GM19438 (cell line): ENCODE measurements around the gene TRERF1.

Experiments
- ATAC-seq: cut with Tn5 transposase; IDR thresholded peaks from one replicate; pipeline ENCODE4 v1.9.1; 2021; ENCODE audit warnings: low read depth; ENCODE audit not compliant: unreplicated experiment

The TRERF1 gene

GRCh38 chr6:42176981-42177380 is 274.7 kb downstream of the TRERF1 start:
- no peak for ATAC-seq

- ATAC-seq, result no peak
Measured at GRCh38 chr6:42175860-42176259, 275.9 kb downstream of the TRERF1 start.
